Thyroid gland (tissue), 4 donors: ENCODE data around the gene CSRNP3. TPM values are rescaled to one million over a fixed set of nuclear protein-coding genes. Genes with fewer than 3 reads are reported as not detected.
A peak's percentile ranks its signal among the peaks of the same experiment; 100 is the strongest.

ENCODE experiments used
- DNase-seq, 2 donors: peaks; one replicate each; pipeline ENCODE4 v3.0.0-alpha.2; 2019
- H3K27ac ChIP-seq, 3 donors: fragments of 200-600 bp; sonication (generic); 1 replicate in 2 of 3; 2 replicates in 1 of 3; pipeline ENCODE4 v1.5.1; 2016 to 2019; ENCODE audit warnings: mild to moderate bottlenecking in 1 of 3, moderate library complexity in 1 of 3
- H3K27me3 ChIP-seq: fragments of 200-600 bp; sonication (generic); one replicate; pipeline ENCODE4 v1.5.1; 2019
- H3K36me3 ChIP-seq, 2 donors: fragments of 200-600 bp; sonication (generic); one replicate each; pipeline ENCODE4 v1.5.1; 2016 to 2019
- H3K4me1 ChIP-seq, 2 donors: fragments of 200-600 bp; sonication (generic); one replicate each; pipeline ENCODE4 v1.5.1; 2017 to 2019
- H3K4me3 ChIP-seq, 3 donors: fragments of 200-600 bp; sonication (generic); replicated peaks in 1 of 3; 1 replicate in 2 of 3; 2 replicates in 1 of 3; pipeline ENCODE4 v1.5.1; 2016; ENCODE audit warnings: mild to moderate bottlenecking in 1 of 3
- H3K9me3 ChIP-seq: fragments of 200-600 bp; sonication (generic); one replicate; pipeline ENCODE4 v1.5.1; 2017
- POLR2A ChIP-seq, 2 donors: fragments of 450-650 bp; IDR thresholded peaks; one replicate each; pipeline ENCODE4 v1.6.1; 2017; ENCODE audit warnings: antibody characterized with exemption in 2 of 2, mild to moderate bottlenecking in 2 of 2, moderate library complexity in 1 of 2
- WGBS, 2 donors: methylation state at CpG; one replicate each; pipeline ENCODE4 v1.1.5; 2017; 5-methylcytosine and 5-hydroxymethylcytosine counted together
- intact Hi-C: fragments of 100-400 bp; cut with DNase I; formaldehyde crosslinking; loops from one replicate; pipeline ENCODE4 v1.15.1; 2023
- total RNA-seq, 4 donors: library from RNA; depleted of rRNA; stranded (reverse); fragments of >200 nt; gene quantifications; one replicate each; pipeline ENCODE4 v1.2.3, GENCODE V29; 2016
- TF ChIP-seq, protein P1 (sequence below), 6 experiments: fragments of 200-600 bp in 3 of 6; fragments of 450-650 bp in 3 of 6; sonication (generic) in 3 of 6; IDR thresholded peaks; one replicate each; pipeline ENCODE4 v1.5.1; 2016 to 2019; ENCODE audit warnings: antibody characterized with exemption in 6 of 6, mild to moderate bottlenecking in 2 of 6, inconsistent platforms in 1 of 6, moderate library complexity in 1 of 6

Gene CSRNP3
- total RNA-seq, 4 donors from 2014 or later = 6.0 to 16.5 (median 9.9) TPM

DNA sequence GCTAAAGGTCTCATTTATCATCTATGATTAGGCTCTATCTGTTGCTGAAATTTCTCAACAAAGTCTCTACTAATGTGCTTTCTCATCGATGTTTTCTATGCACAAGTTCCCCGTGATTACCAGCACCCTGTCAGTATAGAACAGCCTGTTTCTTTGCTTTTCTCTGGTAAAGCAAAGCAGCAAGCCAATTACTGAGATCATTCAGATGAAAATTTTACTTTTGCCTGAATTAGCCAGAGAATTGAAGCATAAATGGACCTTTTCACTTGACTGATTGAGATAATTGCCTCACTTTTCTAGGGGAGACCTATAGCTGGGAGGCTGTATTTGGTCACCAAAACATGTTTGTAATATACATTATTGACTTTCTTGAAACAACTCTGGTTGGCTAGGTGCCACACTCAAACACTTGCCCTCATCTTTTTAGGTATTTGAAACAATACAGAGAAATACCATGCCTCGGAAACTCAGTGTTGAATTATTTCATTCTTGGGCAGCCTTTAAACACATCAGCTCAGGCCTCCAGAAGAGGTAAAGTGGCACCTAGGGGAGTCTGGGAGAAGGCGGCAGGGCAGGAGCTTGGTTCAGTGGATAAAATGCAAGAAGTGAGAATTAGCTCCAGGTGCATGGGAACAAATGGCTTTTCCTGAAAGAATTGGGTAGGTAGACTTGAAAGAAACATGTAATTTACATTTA is 228.4 kb downstream of the CSRNP3 start:
- WGBS, 2 donors = 52 to 60% methylated on average over 4 of the region's 4 CpGs
- intact Hi-C loops = no loop called here

DNA sequence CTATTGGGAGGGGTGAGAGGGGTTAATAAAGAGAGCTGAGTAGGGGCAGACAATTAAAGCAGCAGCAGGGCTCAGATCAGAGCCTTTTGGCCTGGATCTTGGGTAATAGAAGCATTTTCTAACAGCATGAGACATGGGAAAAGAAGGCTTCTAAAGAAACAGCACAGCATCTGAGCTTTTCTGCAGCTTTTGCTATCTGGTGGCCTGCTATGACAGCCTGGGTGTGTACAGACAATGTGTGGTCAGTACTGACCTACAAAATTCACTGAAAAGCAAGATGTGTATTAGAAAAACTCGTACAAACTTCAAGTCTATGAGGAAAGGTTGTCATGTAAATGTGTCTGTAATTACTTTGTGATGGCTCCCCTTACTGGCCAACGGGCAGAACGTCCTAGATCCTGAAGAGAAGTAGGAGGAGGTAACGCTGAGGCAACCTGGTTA is 229.0 kb downstream of the CSRNP3 start:
- H3K27ac ChIP-seq = peak overlapping the region; percentile 51 to 66 (median 66)
- H3K36me3 ChIP-seq = no peaks in the 10 kb centered on the region
- intact Hi-C loops = no loop called here
- no peak overlapping the region for H3K4me3 ChIP-seq
- no peaks in the 10 kb centered on the region for H3K9me3 ChIP-seq
- peak; percentile 62 for DNase-seq
- TF ChIP-seq, protein P1, sequence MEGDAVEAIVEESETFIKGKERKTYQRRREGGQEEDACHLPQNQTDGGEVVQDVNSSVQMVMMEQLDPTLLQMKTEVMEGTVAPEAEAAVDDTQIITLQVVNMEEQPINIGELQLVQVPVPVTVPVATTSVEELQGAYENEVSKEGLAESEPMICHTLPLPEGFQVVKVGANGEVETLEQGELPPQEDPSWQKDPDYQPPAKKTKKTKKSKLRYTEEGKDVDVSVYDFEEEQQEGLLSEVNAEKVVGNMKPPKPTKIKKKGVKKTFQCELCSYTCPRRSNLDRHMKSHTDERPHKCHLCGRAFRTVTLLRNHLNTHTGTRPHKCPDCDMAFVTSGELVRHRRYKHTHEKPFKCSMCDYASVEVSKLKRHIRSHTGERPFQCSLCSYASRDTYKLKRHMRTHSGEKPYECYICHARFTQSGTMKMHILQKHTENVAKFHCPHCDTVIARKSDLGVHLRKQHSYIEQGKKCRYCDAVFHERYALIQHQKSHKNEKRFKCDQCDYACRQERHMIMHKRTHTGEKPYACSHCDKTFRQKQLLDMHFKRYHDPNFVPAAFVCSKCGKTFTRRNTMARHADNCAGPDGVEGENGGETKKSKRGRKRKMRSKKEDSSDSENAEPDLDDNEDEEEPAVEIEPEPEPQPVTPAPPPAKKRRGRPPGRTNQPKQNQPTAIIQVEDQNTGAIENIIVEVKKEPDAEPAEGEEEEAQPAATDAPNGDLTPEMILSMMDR (IDR thresholded peaks at IDR 0.05) = peak; percentile 22 to 71 (median 62)
- TF ChIP-seq POLR2A (IDR thresholded peaks at IDR 0.05) = no peak
- 2 to 7% methylated on average over 4 of the region's 4 CpGs for WGBS, 2 donors
- H3K27me3 ChIP-seq = no peaks in the 10 kb centered on the region
- H3K4me1 ChIP-seq = peaks cover 11 to 14% of the 10 kb centered on the region in 2 donors

More for the DNA sequence above, 228.4 kb downstream of the CSRNP3 start:
- no peaks in the 10 kb centered on the region for H3K9me3 ChIP-seq
- DNase-seq = peak; percentile 16 to 22
- no peaks in the 10 kb centered on the region for H3K36me3 ChIP-seq
- H3K4me1 ChIP-seq = peaks cover 11 to 14% of the 10 kb centered on the region in 2 donors
- no peaks in the 10 kb centered on the region for H3K27me3 ChIP-seq
- H3K27ac ChIP-seq = peak overlapping the region; percentile 51 to 66 (median 66)
- no peak for TF ChIP-seq POLR2A (IDR thresholded peaks at IDR 0.05)
- TF ChIP-seq, protein P1 (IDR thresholded peaks at IDR 0.05) = no peak
- H3K4me3 ChIP-seq = no peak overlapping the region

DNA sequence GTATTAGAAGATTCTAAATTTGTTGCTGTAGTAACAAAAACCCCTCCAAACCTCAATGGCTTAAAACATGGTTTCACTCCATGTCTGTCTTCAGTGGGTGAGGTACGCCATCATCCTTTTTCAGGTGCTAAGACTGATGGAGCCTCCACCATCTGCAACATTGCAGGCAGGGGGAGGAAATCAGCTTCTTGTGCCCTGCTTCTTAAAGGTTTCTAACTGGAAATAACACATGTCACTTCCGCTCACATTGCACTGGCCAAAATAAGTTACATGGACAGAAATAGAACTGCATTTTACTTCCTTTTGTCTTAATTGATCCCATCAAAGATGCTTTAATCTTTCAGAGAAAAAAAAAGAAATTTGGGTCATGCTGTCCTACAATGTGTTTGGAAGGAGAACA is 230.4 kb downstream of the CSRNP3 start:
- Histone ChIP-seq H3K36me3 (no peaks in the 10 kb centered on the region), H3K9me3 (no peaks in the 10 kb centered on the region), H3K27me3 (no peaks in the 10 kb centered on the region), H3K27ac (no peak overlapping the region), H3K4me1 (peaks cover 11 to 14% of the 10 kb centered on the region in 2 donors), H3K4me3 (no peak overlapping the region)
- 87 to 91% methylated on average over 2 of the region's 2 CpGs for WGBS, 2 donors
- intact Hi-C loops = loop anchor here (5.0 kb wide), 1 partner anchor 298 kb away; no protein-coding TSS in a partner anchor
- no peak for DNase-seq
- TF ChIP-seq POLR2A (IDR thresholded peaks at IDR 0.05) = no peak
- TF ChIP-seq, protein P1 (IDR thresholded peaks at IDR 0.05) = no peak

DNA sequence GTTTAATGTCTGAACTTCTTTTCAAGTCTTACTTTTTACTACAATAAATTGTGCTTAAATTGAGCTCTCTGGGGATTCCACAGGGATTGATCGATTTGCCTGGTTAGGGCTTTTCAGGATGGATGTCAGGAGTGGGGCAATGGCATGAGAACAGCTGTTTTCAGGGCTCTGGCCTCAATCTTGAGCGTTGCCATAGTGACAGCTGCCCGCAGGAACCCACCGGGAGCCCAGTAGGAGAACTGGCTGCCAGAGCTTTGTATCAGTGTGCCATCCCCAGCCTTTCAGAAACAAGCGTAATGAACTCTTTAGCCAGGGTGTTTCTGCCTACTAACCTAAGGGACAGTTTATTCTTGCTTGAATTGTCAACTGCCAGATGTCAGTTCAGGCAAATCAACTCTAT is 231.0 kb downstream of the CSRNP3 start:
- WGBS, 2 donors = 79 to 83% methylated on average over 5 of the region's 5 CpGs
- no peak for DNase-seq
- no peaks in the 10 kb centered on the region for H3K36me3 ChIP-seq
- no peaks in the 10 kb centered on the region for H3K9me3 ChIP-seq
- no peak overlapping the region for H3K4me3 ChIP-seq
- TF ChIP-seq, protein P1 (IDR thresholded peaks at IDR 0.05) = no peak
- TF ChIP-seq POLR2A (IDR thresholded peaks at IDR 0.05) = no peak
- intact Hi-C loops = loop anchor here (5.0 kb wide), 1 partner anchor 298 kb away; no protein-coding TSS in a partner anchor
- peaks cover 11 to 14% of the 10 kb centered on the region in 2 donors for H3K4me1 ChIP-seq
- H3K27ac ChIP-seq = no peak overlapping the region
- H3K27me3 ChIP-seq = no peaks in the 10 kb centered on the region

DNA sequence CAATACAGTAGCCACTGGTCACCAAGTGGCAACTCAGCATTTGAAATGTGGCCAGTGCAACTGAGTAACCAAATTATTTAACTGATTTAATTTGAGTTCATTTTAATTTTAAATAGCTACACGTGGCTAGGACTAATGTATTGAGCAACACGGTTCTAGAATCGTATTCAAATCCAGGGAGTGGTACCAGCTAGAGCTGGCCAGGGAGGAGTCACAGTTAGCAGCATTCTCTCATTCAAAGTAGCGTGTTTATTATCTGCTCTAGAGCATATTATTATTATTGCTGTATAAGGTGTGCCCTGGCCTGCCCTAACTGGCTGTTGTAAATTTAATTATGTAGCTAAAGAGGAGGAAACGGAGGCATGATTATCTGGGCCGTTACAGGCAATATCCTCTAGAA is 231.6 kb downstream of the CSRNP3 start:
- Histone ChIP-seq H3K4me3 (no peak overlapping the region), H3K27me3 (no peaks in the 10 kb centered on the region), H3K9me3 (no peaks in the 10 kb centered on the region), H3K27ac (no peak overlapping the region), H3K4me1 (peaks cover 11 to 14% of the 10 kb centered on the region in 2 donors), H3K36me3 (no peaks in the 10 kb centered on the region)
- WGBS, 2 donors = 87 to 90% methylated on average over 6 of the region's 6 CpGs
- intact Hi-C loops = loop anchor here (5.0 kb wide), 1 partner anchor 299 kb away; no protein-coding TSS in a partner anchor
- DNase-seq = no peak
- no peak for TF ChIP-seq POLR2A (IDR thresholded peaks at IDR 0.05)
- TF ChIP-seq, protein P1 (IDR thresholded peaks at IDR 0.05) = no peak
